Omental fat pad (tissue), 4 donors: ENCODE data around the gene TM4SF5. TPM values are rescaled to one million over a fixed set of nuclear protein-coding genes. Genes with fewer than 3 reads are reported as not detected.

Experiments used
- ATAC-seq: fragments of 150-250 bp; one replicate; pipeline ENCODE4 v1.9.1; 2016; ENCODE audit warnings: mild to moderate bottlenecking, moderate library complexity; ENCODE audit not compliant: low FRiP score
- DNase-seq: peaks from one replicate; pipeline ENCODE4 v3.0.0-alpha.2; 2019; ENCODE audit warnings: low spot score
- total RNA-seq, 4 donors: library from RNA; depleted of rRNA; stranded (reverse); fragments of >200 nt; gene quantifications; one replicate each; pipeline ENCODE4 v1.1.0, GENCODE V29; 2016
- TF ChIP-seq, protein P1 (sequence below), 3 donors: fragments of 450-650 bp; IDR thresholded peaks; one replicate each; pipeline ENCODE4 v1.5.1; 2016 to 2017; ENCODE audit warnings: antibody characterized with exemption in 3 of 3, mild to moderate bottlenecking in 3 of 3, moderate library complexity in 2 of 3

Gene TM4SF5
- total RNA-seq, 4 donors from 2014 or later, result not detected

DNA sequence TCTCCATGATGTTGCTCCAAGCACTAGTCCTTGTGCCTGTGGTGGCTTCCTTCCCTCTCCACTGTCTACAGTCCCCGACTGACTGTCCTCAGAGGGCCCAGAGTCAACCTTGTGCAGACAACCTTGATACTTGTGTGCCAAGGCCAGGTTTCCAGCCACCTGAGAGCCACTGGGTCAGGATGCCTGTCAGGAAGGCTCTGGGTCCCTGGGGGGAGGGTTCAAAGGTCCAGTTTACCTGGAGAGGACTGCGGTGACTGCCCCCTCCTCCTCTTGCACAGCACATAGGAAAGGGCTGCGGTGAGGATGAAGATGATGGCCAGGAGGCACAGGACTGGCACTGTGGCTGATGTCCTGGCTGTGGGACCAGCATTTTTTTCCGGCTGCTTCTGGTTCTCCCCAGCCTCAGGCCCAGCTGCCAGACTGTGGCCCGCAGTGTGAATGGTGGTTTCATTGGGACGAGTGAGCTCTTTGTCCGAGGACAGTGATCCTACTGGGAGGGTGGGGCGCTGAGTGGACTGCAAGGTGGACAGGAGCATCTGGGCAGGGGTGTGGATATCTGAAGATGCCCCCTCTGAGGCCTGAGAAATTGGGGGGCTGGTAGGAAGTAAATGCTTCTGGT lies 36.7 kb upstream of the TM4SF5 start:
- no peak for ATAC-seq
- TF ChIP-seq, protein P1, sequence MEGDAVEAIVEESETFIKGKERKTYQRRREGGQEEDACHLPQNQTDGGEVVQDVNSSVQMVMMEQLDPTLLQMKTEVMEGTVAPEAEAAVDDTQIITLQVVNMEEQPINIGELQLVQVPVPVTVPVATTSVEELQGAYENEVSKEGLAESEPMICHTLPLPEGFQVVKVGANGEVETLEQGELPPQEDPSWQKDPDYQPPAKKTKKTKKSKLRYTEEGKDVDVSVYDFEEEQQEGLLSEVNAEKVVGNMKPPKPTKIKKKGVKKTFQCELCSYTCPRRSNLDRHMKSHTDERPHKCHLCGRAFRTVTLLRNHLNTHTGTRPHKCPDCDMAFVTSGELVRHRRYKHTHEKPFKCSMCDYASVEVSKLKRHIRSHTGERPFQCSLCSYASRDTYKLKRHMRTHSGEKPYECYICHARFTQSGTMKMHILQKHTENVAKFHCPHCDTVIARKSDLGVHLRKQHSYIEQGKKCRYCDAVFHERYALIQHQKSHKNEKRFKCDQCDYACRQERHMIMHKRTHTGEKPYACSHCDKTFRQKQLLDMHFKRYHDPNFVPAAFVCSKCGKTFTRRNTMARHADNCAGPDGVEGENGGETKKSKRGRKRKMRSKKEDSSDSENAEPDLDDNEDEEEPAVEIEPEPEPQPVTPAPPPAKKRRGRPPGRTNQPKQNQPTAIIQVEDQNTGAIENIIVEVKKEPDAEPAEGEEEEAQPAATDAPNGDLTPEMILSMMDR (IDR thresholded peaks at IDR 0.05), result no peak
- no peak for DNase-seq

DNA sequence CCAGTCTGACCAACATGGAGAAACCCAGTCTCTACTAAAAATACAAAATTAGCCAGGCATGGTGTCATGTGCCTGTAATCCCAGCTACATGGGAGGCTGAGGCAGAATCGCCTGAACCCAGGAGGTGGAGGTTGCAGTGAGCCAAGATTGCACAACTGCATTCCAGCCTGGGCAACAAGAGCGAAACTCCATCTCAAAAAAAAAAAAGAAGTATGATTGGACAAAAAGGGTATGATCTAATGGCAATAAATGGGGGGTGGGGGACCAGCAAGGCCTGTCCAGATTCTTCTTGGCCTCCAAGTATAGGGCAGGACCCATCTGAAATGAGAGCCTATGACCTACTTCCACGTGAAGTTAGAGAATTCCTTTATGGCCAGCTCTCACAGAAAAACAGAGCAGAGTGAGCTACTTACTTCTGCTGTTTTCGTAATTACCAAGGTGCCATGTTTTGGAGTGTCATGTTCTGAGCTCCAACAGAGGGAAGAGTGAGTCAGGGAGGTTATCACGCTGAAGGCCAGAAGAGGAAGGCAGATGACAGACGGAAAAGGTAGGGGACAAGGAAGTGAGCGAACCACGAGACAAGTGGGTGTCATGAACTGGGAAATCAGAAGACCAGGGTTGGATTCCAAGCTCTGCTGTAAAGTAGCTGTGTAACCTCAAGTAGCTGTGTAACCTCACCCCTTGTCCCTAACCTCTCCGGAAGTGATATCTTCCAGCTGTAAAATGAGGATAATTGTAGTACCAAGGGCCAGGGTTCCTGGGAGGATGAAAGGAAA lies 35.6 kb upstream of the TM4SF5 start:
- DNase-seq (no peak), ATAC-seq (no peak)
- TF ChIP-seq, protein P1 (IDR thresholded peaks at IDR 0.05), result no peak

DNA sequence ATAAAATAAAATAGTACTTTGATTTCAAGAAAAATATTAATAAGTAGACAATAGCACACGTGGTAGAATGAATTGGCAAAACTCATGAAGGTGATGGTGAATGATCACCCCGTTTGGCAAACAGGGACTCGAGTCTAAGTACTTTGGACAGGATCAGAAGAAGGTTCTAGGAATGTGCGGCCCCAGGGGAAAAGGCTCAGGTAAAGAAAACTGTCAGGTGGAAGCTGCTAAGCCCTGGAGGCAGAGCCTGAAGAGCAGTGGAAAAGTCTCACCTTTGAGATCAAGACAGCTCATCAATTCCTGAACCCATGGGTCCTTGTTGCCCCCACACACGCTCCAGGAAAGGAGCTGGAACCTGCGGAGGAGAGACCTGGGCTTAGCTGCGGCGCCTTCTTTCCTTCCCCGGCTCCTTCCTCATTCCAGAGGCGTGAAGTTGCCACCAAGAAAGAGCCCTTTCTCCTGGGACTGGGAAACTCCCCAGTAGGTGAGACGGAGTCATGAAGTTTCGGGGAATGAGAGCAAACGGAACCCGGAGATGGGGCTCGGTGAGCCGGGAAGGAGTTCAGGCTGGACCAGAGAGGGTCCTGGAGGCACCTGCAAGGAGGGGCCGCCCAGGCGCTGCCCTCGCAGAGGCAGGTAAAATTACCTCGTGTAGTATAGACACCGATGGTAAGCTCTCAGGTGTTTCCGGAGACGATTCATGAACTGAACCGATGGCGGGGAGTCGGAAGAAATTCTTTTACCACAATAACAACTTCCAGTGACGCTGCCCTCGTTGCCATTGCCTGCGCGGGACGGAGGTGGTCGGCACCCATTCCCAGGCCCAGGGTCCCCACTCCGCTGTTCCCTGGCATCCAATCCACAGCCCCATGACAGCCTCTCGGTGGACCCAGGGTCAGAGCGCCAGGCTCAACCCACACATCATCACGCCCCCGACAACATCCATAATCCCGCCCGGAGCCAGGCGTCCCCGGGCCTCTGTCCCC lies 33.3 kb upstream of the TM4SF5 start:
- ATAC-seq (no peak), DNase-seq (no peak)
- TF ChIP-seq, protein P1 (IDR thresholded peaks at IDR 0.05), result no peak

DNA sequence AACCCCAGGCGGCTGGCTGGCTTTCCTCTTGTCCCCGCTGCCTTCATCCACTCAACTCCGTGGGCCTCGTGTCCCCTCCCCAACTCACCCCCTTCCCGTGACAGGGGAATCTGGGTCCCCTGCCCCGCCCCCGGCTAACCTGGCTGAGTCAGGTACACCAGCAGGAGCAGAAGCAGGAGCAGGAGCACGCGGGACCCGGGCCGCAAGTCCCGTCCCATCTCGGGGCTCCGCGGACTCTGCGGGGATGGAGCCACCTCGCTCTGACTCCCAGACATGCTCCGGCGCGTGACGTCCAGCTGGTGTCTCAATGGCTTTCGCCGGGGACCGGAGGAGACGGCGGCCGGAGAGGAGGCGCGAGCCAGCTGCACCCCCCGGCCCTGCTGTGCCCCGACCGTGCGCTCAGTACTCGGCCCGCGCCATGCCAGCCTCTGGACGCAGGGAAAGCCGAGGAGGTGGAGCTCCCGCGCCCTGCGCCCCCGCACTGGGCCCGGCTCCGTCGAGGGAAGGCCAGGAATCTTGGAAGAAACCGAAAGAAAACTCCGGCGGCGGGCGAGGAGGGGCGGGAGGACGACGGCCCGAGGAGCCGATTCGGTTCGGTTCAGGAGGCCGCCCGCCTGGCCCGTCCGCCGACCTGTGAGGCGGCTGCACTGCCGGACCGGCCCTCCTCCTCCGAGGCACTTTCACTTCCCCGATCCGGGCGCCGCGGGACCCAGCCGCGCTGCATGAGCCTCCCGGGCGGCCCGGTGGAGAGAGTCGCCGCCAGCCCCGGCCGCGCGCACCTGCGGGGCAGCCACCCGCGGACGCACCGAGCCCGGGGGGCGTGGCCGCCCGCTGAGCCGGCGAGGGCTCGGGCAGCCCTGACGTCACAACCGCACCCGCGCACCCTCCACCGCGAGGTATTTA lies 32.3 kb upstream of the TM4SF5 start, which contains the start of the genes CXCL16 and ZMYND15:
CXCL16 (minus strand) TSS at position 807 of the 903 bp plus-strand sequence; CDS start at position 218, 589 bp downstream.
ZMYND15 (plus strand) TSS at position 712 of the 903 bp plus-strand sequence. CDS start 716 bp downstream, outside the sequence.
- TF ChIP-seq, protein P1 (IDR thresholded peaks at IDR 0.05), result no peak
- peak; percentile 81 for ATAC-seq
- DNase-seq, result peak; percentile 36

DNA sequence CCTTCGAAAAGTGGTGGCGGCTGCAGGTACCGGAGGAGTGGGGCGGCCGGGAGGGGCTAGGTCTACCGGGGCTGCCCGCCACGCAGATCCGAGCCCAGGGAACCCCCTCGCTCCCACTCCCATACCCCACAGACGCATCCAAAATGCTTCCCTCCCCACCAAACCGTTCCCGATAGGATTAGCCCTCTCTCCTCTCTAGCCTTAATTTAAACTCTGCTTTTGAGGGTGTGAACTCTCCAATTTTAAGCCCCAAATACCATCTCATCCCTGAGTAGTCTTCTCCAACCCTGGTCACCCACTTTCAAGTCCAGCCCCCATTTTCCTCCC lies 31.7 kb upstream of the TM4SF5 start:
- no peak for DNase-seq
- TF ChIP-seq, protein P1 (IDR thresholded peaks at IDR 0.05), result no peak
- ATAC-seq, result no peak

DNA sequence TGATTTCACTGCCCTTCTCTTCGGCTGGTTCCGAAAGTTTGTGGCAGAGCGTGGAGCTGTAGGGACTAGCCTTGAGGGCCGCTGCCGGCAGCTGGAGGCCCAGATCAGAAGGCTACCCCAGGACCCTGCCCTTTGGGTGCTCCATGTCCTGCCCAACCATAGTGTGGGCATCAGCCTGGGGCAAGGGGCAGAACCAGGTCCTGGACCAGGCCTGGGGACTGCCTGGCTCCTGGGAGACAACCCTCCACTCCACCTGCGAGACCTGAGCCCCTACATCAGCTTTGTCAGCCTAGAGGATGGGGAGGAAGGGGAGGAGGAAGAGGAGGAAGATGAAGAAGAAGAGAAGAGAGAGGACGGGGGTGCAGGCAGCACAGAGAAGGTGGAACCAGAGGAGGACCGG lies 31.1 kb upstream of the TM4SF5 start:
- ATAC-seq (no peak), DNase-seq (no peak)
- TF ChIP-seq, protein P1 (IDR thresholded peaks at IDR 0.05), result no peak
